Fibroblast of lung (primary cell): ENCODE results near the gene KRT4. TPM values are rescaled to one million over a fixed set of nuclear protein-coding genes. Genes with fewer than 3 reads are reported as not detected.
"Not testable (repeated sequence)": the region's sequence is repeated elsewhere in the genome, so short reads cannot be mapped to it uniquely, and the experiment has no call there.

Source experiments
- DNase-seq, 2 donors: peaks; one replicate each; pipeline versions ENCODE4 v3.0.0 to v3.0.0-alpha.2; 2010; ENCODE audit warnings: low read depth in 2 of 2
- H2AFZ ChIP-seq: 2 replicates; pipeline ENCODE4 v1.5.1; 2012; ENCODE audit warnings: low read length, control low read depth, inconsistent platforms
- H3K27ac ChIP-seq: 2 replicates; pipeline ENCODE4 v1.5.1; 2011; ENCODE audit warnings: low read length, control low read depth; ENCODE audit not compliant: insufficient read depth
- H3K27me3 ChIP-seq: 2 replicates; pipeline ENCODE4 v1.5.1; 2011; ENCODE audit warnings: mild to moderate bottlenecking, low read length; ENCODE audit not compliant: control insufficient read depth, insufficient read depth
- H3K36me3 ChIP-seq: 2 replicates; pipeline ENCODE4 v1.5.1; 2011; ENCODE audit warnings: low read length; ENCODE audit not compliant: control insufficient read depth, insufficient read depth
- H3K4me1 ChIP-seq: 2 replicates; pipeline ENCODE4 v1.5.1; 2011; ENCODE audit warnings: low read length; ENCODE audit not compliant: control insufficient read depth, insufficient read depth; ENCODE audit errors: extremely low read depth
- H3K4me2 ChIP-seq: 2 replicates; pipeline ENCODE4 v1.5.1; 2011; ENCODE audit warnings: low read length, control low read depth; ENCODE audit not compliant: insufficient read depth; ENCODE audit errors: extremely low read depth
- H3K4me3 ChIP-seq, 4 experiments: fragments of 200-600 bp in 1 of 4; sonication (generic) in 1 of 4; replicated peaks in 1 of 4; 2 replicates each; pipeline ENCODE4 v1.5.1; 2011 to 2016; ENCODE audit warnings: low read length in 4 of 4, low read depth in 3 of 4, mild to moderate bottlenecking in 3 of 4, control low read depth in 2 of 4, inconsistent platforms in 1 of 4, mixed read lengths in 1 of 4; ENCODE audit not compliant: insufficient read depth in 1 of 4; ENCODE audit errors: control extremely low read depth in 1 of 4
- H3K79me2 ChIP-seq: 2 replicates; pipeline ENCODE4 v1.5.1; 2012; ENCODE audit warnings: mild to moderate bottlenecking, low read length, inconsistent platforms; ENCODE audit not compliant: control insufficient read depth, insufficient read depth
- H3K9ac ChIP-seq: 2 replicates; pipeline ENCODE4 v1.5.1; 2011; ENCODE audit warnings: mild to moderate bottlenecking, low read length, control low read depth; ENCODE audit not compliant: insufficient read depth
- H3K9me3 ChIP-seq: 2 replicates; pipeline ENCODE4 v1.5.1; 2012; ENCODE audit warnings: low read depth, low read length; ENCODE audit not compliant: control insufficient read depth, insufficient read depth
- H4K20me1 ChIP-seq: 2 replicates; pipeline ENCODE4 v1.5.1; 2011; ENCODE audit warnings: low read length; ENCODE audit not compliant: control insufficient read depth, insufficient read depth; ENCODE audit errors: extremely low read depth
- EZH2 ChIP-seq: IDR thresholded peaks from 2 replicates; pipeline ENCODE4 v1.5.1; 2012; ENCODE audit warnings: low read length, control low read depth, mild to moderate bottlenecking; ENCODE audit errors: missing control alignments
- polyA plus RNA-seq, 2 donors: library from polyadenylated mRNA; depleted of rRNA in 1 of 2; stranded (reverse) in 1 of 2; unstranded in 1 of 2; fragments of >200 nt; gene quantifications; 2 replicates each; pipeline ENCODE4 v1.2.1, GENCODE V29; 2011 to 2012; ENCODE audit warnings: missing spikeins in 1 of 2
- total RNA-seq: library from RNA; depleted of rRNA; stranded (reverse); fragments of >200 nt; gene quantifications from 2 replicates; pipeline ENCODE4 v1.2.1, GENCODE V29; 2014
- TF ChIP-seq, protein P1 (sequence below), 2 donors: IDR thresholded peaks in 1 of 2; conservative IDR thresholded peaks in 1 of 2; 1 replicate in 1 of 2; 2 replicates in 1 of 2; pipeline ENCODE4 v1.5.1; 2011 to 2012; ENCODE audit warnings: low read length in 2 of 2, control low read depth in 1 of 2, inconsistent platforms in 1 of 2, low read depth in 1 of 2, mild to moderate bottlenecking in 1 of 2

Gene KRT4
- total and polyA plus RNA-seq, 2 donors (not counting 1 experiment from before 2014, with no cell fraction given): under 0.01 to 0.23 TPM

GRCh38 chr12:52761802-52762201 is 52.1 kb downstream of the KRT4 start:
- Histone ChIP-seq H2AFZ (no peak overlapping the region), H3K36me3 (no peaks in the 10 kb centered on the region), H3K4me2 (no peak overlapping the region), H4K20me1 (no peaks in the 10 kb centered on the region), H3K27ac (no peak overlapping the region), H3K4me3 (no peak overlapping the region), H3K4me1 (no peaks in the 10 kb centered on the region), H3K27me3 (no peaks in the 10 kb centered on the region), H3K79me2 (no peaks in the 10 kb centered on the region), H3K9ac (no peak overlapping the region), H3K9me3 (no peaks in the 10 kb centered on the region)
- no peak for DNase-seq
- no peak for TF ChIP-seq EZH2
- TF ChIP-seq, protein P1, sequence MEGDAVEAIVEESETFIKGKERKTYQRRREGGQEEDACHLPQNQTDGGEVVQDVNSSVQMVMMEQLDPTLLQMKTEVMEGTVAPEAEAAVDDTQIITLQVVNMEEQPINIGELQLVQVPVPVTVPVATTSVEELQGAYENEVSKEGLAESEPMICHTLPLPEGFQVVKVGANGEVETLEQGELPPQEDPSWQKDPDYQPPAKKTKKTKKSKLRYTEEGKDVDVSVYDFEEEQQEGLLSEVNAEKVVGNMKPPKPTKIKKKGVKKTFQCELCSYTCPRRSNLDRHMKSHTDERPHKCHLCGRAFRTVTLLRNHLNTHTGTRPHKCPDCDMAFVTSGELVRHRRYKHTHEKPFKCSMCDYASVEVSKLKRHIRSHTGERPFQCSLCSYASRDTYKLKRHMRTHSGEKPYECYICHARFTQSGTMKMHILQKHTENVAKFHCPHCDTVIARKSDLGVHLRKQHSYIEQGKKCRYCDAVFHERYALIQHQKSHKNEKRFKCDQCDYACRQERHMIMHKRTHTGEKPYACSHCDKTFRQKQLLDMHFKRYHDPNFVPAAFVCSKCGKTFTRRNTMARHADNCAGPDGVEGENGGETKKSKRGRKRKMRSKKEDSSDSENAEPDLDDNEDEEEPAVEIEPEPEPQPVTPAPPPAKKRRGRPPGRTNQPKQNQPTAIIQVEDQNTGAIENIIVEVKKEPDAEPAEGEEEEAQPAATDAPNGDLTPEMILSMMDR (conservative IDR thresholded peaks at IDR 0.05 in 1 of 2, IDR thresholded peaks at IDR 0.05 in 1 of 2; ENCODE audit: low read depth in 1 of 2, low read length in 2 of 2): no peak

GRCh38 chr12:52761218-52761617 is 52.7 kb downstream of the KRT4 start:
- not testable (repeated sequence) for H3K27ac ChIP-seq, H3K27me3 ChIP-seq, H3K79me2 ChIP-seq, H3K9me3 ChIP-seq, DNase-seq, H3K9ac ChIP-seq, H4K20me1 ChIP-seq, H3K4me3 ChIP-seq, H2AFZ ChIP-seq, H3K4me1 ChIP-seq, H3K36me3 ChIP-seq, H3K4me2 ChIP-seq

- no peaks in the 10 kb centered on the region for H4K20me1 ChIP-seq
- TF ChIP-seq, protein P1 (conservative IDR thresholded peaks at IDR 0.05 in 1 of 2, IDR thresholded peaks at IDR 0.05 in 1 of 2; ENCODE audit: low read depth in 1 of 2, low read length in 2 of 2): no peak
- TF ChIP-seq EZH2: no peak
- H3K4me1 ChIP-seq: no peaks in the 10 kb centered on the region
- no peak overlapping the region for H3K9ac ChIP-seq
- H3K27ac ChIP-seq: no peak overlapping the region
- DNase-seq: no peak
- H3K79me2 ChIP-seq: no peaks in the 10 kb centered on the region
- no peak overlapping the region for H3K4me3 ChIP-seq
- no peak overlapping the region for H2AFZ ChIP-seq
- no peaks in the 10 kb centered on the region for H3K36me3 ChIP-seq
- no peak overlapping the region for H3K4me2 ChIP-seq
- H3K9me3 ChIP-seq: no peaks in the 10 kb centered on the region
- H3K27me3 ChIP-seq: no peaks in the 10 kb centered on the region
Measured at GRCh38 chr12:52760623-52761022, 53.3 kb downstream of the KRT4 start.
